ENCODE measurements around the gene RPS6KA4. TPM values are rescaled to one million over a fixed set of nuclear protein-coding genes. Genes with fewer than 3 reads are reported as not detected.

The RPS6KA4 gene
- total and polyA plus RNA-seq, 2 of the 13 experiments (the other 11 are each of a cell fraction or from before 2014, with no cell fraction given) = 8.9 to 14.2 TPM

DNA sequence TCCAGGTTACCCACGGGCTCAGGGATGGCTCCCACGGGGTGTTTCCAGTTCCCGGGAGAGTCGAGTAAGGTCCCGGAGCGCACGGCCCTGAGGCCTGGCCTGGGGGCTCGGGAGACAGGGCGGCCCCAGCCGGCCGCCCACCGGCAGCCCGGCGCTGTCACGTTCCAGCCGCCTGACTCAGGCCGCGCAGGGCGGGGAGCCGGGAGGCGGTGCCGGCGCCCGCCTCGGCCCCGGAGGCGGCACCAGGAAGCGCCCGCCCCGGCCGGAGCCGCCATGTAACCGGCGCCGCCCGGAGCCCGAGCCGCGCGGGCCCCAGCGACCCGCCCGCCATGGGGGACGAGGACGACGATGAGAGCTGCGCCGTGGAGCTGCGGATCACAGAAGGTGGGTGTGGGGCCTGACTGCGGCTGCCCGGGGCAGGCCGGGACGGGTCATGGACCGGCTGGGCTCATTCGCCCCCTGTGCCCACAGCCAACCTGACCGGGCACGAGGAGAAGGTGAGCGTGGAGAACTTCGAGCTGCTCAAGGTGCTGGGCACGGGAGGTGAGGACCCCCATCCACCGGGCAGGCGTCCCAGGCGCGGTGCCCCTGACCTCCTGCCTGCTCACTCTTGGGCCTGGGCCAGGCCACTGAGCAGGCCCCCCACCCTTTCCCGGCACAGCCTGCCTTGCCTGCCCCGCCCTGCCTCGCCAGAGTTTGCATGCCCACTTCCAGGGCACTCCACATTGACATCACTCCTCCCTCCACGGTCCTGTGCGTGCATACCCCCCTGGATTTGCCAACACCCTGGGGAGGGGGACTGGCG, at the start of gene RPS6KA4 (continued):
- TF ChIP-seq, protein P1, sequence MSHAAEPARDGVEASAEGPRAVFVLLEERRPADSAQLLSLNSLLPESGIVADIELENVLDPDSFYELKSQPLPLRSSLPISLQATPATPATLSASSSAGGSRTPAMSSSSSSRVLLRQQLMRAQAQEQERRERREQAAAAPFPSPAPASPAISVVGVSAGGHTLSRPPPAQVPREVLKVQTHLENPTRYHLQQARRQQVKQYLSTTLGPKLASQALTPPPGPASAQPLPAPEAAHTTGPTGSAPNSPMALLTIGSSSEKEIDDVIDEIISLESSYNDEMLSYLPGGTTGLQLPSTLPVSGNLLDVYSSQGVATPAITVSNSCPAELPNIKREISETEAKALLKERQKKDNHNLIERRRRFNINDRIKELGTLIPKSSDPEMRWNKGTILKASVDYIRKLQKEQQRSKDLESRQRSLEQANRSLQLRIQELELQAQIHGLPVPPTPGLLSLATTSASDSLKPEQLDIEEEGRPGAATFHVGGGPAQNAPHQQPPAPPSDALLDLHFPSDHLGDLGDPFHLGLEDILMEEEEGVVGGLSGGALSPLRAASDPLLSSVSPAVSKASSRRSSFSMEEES (CRISPR knock-in tag; IDR thresholded peaks at IDR 0.05) = no peak
- no peak for TF ChIP-seq MAZ (IDR thresholded peaks at IDR 0.05; ENCODE audit: borderline replicate concordance, low read depth, low read length)
- no peak for TF ChIP-seq MAZ (CRISPR knock-in tag; IDR thresholded peaks at IDR 0.05; ENCODE audit: low read depth)
- no peak for TF ChIP-seq TCF7 (IDR thresholded peaks at IDR 0.05; ENCODE audit: low read depth)
- no peak; the same call in 1 of the 2 replicates for TF ChIP-seq HOXA3 (CRISPR knock-in tag; IDR thresholded peaks at IDR 0.05)
- TF ChIP-seq, protein P2, sequence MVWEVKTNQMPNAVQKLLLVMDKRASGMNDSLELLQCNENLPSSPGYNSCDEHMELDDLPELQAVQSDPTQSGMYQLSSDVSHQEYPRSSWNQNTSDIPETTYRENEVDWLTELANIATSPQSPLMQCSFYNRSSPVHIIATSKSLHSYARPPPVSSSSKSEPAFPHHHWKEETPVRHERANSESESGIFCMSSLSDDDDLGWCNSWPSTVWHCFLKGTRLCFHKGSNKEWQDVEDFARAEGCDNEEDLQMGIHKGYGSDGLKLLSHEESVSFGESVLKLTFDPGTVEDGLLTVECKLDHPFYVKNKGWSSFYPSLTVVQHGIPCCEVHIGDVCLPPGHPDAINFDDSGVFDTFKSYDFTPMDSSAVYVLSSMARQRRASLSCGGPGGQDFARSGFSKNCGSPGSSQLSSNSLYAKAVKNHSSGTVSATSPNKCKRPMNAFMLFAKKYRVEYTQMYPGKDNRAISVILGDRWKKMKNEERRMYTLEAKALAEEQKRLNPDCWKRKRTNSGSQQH (CRISPR knock-in tag; IDR thresholded peaks at IDR 0.05; ENCODE audit: low read depth) = no peak
- 0 out of 2 replicates have a peak, but pooled peaks have one; percentile 37 for TF ChIP-seq ZNF589 (CRISPR knock-in tag; conservative IDR thresholded peaks at IDR 0.05)
- no peak for TF ChIP-seq ZNF777 (CRISPR knock-in tag; IDR thresholded peaks at IDR 0.05)
- no peak for TF ChIP-seq HDAC2 (CRISPR knock-in tag; IDR thresholded peaks at IDR 0.05)
- 0 out of 2 replicates have a peak, but pooled peaks have one; percentile 55 for TF ChIP-seq ZBTB7A (CRISPR knock-in tag; IDR thresholded peaks at IDR 0.05)
- no peak for TF ChIP-seq ZNF652 (CRISPR knock-in tag; IDR thresholded peaks at IDR 0.05; ENCODE audit: borderline replicate concordance, low read depth)
- TF ChIP-seq MYC (CRISPR knock-in tag; IDR thresholded peaks at IDR 0.05; ENCODE audit: borderline replicate concordance) = 0 out of 2 replicates have a peak, but pooled peaks have one; percentile 21
- TF ChIP-seq ZNF879 (CRISPR knock-in tag; IDR thresholded peaks at IDR 0.05) = no peak
- no peak for TF ChIP-seq CERS6 (CRISPR knock-in tag; IDR thresholded peaks at IDR 0.05)
- TF ChIP-seq ZNF530 (CRISPR knock-in tag; IDR thresholded peaks at IDR 0.05; ENCODE audit: low read depth) = 0 out of 2 replicates have a peak, but pooled peaks have one; percentile 46
- TF ChIP-seq ZFP90 (CRISPR knock-in tag; IDR thresholded peaks at IDR 0.05; ENCODE audit: borderline replicate concordance) = no peak
- no peak for TF ChIP-seq NFE2L2 (IDR thresholded peaks at IDR 0.05; ENCODE audit: low read length)
- TF ChIP-seq ZBTB43 (CRISPR knock-in tag; conservative IDR thresholded peaks at IDR 0.05) = no peak
- TF ChIP-seq, protein P3, sequence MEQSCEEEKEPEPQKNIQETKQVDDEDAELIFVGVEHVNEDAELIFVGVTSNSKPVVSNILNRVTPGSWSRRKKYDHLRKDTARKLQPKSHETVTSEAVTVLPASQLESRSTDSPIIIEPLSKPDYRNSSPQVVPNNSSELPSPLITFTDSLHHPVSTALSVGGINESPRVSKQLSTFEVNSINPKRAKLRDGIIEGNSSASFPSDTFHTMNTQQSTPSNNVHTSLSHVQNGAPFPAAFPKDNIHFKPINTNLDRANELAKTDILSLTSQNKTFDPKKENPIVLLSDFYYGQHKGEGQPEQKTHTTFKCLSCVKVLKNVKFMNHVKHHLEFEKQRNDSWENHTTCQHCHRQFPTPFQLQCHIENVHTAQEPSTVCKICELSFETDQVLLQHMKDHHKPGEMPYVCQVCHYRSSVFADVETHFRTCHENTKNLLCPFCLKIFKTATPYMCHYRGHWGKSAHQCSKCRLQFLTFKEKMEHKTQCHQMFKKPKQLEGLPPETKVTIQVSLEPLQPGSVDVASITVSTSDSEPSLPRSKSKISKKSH (CRISPR knock-in tag; IDR thresholded peaks at IDR 0.05; ENCODE audit: borderline replicate concordance) = no peak
- TF ChIP-seq MBNL3 (CRISPR knock-in tag; conservative IDR thresholded peaks at IDR 0.05) = no peak
- no peak for TF ChIP-seq NONO (IDR thresholded peaks at IDR 0.05)
- no peak for TF ChIP-seq NONO (CRISPR knock-in tag; conservative IDR thresholded peaks at IDR 0.05)
- no peak for TF ChIP-seq ZNF382 (CRISPR knock-in tag; IDR thresholded peaks at IDR 0.05; ENCODE audit: borderline replicate concordance)
